ENCODE data around the gene LRP1.

LRP1 gene

GRCh38 chr12:57157588-57158173, 29.4 kb downstream of the LRP1 start:
- DNase-seq = no peak

- no peak for DNase-seq
Measured at GRCh38 chr12:57158186-57158585, 29.9 kb downstream of the LRP1 start.

DNA sequence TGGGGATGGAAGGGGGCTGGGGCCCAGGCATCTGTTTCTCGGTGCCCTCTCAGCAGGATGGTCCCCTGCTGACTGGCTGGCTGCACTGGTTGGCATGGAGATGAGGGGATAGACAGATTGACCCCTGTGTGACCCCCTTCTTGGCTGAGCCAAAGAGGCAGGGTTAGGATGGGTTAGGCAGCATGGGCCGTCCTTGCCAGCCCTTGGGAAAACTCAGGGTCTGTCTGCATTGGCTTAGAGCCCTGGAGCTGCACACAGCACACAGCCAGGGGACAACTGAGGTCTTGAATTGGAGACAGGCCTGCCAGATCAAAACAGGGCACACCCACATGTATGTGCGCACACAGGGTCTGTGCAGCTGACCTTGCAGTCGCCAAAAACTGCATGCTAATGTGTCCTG, 30.4 kb downstream of the LRP1 start:
- no peak for DNase-seq

GRCh38 chr12:57159311-57159710, 31.0 kb downstream of the LRP1 start:
- no peak for DNase-seq

DNA sequence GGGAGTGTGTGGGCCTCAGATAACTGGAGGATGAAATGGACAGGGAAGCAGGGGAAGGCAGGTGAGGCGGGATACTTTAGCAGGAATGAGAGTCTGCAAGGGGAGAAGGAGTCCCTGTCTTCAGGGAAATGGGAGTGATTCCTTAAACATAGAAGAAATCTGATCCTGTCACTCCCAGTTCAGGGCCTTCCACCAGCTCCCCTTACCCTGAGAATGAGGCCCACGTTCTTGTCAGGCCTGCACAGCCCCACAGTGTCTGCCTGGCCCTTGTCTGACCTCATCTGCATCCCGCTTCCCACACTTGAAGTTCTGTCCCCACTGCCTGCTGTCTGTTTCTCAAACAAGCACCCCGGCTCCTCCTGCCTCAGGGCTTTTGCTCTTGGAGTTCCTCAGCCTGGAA, 31.8 kb downstream of the LRP1 start:
- DNase-seq = no peak

- DNase-seq = no peak
Measured at GRCh38 chr12:57160741-57161140, 32.5 kb downstream of the LRP1 start.

- no peak for DNase-seq
Measured at GRCh38 chr12:57161491-57161890, 33.2 kb downstream of the LRP1 start.

DNA sequence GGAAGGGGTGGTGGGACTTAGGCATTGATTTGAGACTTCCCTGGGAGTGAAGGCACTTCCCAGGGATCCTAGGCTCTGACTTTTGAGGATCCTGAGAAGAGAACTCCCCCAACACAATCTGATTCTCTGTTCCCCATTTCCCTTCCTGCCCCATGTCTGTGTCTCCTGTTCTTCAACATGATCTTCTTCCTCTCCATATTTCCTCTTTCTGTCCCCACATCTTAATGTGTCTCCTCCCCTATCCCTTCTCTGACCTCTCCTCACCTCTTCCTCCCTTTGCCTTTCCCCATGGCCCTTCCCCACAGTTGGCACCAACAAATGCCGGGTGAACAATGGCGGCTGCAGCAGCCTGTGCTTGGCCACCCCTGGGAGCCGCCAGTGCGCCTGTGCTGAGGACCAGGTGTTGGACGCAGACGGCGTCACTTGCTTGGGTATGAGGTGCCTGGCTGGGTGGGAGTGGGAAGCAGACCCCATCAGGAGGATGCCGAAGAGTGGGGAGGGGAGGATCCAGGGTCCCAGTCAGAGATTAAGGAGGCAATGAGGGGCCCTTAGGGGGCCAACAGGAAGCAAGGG, 34.4 kb downstream of the LRP1 start:
- DNase-seq = no peak

DNA sequence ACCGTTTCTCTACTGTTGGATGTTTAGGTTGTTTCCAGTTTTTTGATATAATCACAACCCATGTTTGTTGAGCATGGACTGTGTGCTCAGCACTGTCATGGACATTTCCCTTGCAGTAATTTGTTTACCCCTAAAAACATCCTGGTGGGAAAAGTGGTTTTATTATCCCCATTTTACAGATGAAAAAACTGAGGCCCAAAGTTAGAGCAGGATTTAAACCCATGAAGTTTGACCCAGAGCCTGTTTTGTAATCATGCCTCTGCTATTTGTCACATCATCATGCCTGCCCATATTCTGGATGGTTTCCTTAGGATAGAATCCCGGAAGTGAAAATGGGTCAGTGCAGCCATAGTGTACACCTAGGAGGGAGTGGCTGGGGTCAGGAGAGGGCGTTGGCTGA, 36.2 kb downstream of the LRP1 start:
- no peak for DNase-seq

DNA sequence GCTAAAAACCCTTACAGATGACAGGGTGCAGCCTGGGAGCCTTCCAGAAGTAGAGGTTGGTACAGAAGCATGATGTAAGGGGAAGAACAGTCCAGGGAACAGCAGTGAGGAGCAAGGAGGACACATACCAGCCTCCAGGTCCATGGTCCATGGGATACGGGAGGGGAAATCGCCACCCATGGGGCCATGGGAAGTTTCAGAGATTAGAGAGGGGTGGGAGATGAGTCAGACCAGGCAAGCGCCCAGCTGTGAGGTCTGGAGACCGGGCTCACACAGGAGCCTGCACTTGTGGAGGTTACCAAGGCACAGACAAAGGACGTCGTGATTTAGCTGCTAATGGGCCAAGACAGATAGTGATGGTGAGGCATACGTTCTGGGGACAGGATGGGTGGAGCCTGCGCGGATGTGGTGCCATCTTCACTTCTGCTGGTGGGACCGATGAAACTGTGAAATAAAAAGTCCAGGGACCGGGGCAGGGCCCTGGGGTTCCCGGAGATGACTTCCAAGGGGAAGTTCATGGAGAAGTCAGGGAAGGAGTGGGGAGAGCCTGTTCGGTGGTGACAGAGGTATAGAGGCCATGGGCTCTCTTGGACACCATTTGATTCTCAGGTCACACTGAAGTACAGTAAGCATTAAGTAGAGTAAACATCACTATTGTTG, 36.8 kb downstream of the LRP1 start:
- no peak for DNase-seq

GRCh38 chr12:57165741-57166140, 37.5 kb downstream of the LRP1 start:
- DNase-seq = no peak

DNA sequence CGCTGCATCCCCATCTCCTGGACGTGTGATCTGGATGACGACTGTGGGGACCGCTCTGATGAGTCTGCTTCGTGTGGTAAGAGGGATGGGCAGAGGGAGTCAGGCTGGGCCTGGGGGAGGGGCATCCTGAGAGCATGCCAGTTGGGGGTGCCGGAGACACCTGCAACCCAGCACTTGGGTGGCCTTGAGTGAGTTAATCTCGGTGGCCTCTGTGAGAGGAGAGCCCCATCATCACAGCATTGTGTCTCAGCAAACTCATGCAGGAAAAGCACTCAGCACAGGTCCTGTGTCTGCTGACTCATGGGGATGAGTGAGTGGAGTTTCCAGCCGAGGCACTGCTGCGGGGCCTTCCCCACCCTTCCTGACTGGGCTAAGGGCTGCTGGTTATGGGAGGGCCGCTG, 38.7 kb downstream of the LRP1 start:
- DNase-seq = peak; percentile 43

GRCh38 chr12:57168058-57168457, 39.8 kb downstream of the LRP1 start:
- DNase-seq = no peak

GRCh38 chr12:57169046-57169795, 40.9 kb downstream of the LRP1 start:
- no peak for DNase-seq

DNA sequence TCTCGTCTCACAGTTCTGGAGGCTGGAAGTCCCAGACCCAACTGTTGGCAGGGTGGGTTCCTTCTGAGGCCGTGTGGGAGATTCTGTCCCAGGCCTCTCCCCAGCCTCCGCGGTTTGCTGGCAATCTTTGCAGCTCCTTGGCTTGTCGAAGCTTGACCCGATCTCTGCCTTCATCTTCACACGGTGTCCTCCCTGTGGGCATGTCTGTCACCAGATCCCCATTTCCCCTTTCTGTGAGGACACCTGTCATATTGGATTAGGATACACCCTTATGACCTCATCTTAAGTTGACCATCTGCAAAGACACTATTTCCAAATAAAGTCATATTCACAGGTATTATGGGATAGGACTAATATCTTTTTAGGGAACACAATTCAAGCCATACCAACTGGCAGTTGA, 41.7 kb downstream of the LRP1 start:
- no peak for DNase-seq

GRCh38 chr12:57170408-57170807, 42.1 kb downstream of the LRP1 start:
- no peak for DNase-seq

DNA sequence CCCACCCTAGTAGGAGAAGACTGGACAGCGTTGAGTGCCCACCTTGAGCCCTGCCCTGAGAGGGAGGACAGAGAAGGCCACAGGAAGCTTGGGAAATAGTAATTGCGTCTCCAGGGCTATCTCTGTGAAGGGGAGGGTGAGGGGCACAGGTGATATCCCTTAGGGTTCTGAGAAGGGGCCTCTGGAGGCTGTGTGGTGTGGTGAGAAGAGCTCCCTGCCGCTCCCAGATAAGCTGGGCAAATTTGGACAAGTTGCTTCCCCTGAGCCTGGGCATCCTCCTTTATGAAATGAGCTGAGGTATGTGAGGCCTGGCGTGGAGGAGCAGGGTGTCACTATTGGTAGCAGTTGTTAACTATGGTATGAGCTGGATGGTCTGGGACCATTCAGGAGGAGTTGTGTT, 42.6 kb downstream of the LRP1 start:
- DNase-seq = no peak

DNA sequence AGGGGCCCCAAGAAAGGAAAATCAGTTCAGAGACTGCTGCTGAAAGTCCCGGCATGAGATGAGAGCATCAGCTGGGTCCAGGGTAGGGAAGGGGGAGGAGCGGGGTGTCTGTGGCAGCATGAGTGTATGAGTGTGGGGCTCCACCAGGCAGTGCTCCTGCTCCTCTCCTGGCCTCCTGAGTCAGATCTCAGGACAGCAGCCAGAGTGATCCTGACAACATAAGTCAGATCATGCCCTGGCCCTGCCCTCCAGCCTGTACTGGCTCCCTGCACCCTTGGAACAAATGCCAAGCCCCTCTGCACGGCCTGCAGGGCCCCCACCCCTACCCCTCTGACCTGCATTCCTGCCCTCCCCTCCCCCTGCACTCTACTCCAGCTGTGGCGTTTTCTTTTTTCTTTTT, 43.4 kb downstream of the LRP1 start:
- DNase-seq = no peak

- DNase-seq = peak; percentile 15
Measured at GRCh38 chr12:57173089-57173488, 44.8 kb downstream of the LRP1 start.

DNA sequence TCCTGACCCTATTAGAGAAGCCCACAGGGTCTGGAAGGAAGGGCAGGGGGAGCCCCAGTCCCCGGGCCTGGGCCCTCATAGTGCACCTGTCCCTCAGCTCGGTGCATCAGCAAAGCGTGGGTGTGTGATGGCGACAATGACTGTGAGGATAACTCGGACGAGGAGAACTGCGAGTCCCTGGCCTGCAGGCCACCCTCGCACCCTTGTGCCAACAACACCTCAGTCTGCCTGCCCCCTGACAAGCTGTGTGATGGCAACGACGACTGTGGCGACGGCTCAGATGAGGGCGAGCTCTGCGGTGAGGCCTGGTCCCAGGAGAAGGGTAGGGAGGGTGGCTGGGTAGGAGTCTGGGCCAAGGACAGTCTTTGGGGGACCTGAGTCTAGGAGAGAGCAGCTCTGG, 45.4 kb downstream of the LRP1 start:
- no peak for DNase-seq

- DNase-seq = peak; percentile 52
Measured at GRCh38 chr12:57175428-57176138, 47.3 kb downstream of the LRP1 start.

DNA sequence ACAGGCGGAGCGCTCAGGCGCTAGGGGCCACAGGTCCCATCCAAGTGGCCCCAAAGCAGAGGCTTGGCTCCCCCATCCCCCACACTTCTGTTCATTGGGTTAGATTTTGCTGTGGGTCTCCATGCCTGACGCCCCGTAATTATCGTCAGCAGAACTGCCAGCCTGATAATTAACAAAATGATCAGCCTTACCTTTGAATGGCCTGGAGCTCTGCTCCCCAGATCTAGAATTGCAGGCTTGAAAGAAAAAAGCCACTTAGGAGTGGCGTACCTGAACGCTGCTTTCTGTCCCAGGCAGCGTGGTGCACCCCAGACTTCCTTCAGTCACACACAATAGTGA, 47.8 kb downstream of the LRP1 start:
- no peak for DNase-seq

DNA sequence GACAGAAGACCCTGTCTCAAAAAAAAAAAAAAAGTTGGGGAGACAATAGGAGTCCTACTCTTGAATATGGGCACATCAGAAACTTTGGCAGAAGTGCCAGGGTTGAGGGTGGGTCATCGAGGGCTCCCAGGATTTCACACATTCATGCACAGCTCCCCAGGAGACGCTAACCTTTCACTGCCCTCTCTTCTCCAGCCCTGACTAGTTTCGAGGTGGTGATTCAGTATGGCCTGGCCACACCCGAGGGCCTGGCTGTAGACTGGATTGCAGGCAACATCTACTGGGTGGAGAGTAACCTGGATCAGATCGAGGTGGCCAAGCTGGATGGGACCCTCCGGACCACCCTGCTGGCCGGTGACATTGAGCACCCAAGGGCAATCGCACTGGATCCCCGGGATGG, 48.6 kb downstream of the LRP1 start:
- no peak for DNase-seq

DNA sequence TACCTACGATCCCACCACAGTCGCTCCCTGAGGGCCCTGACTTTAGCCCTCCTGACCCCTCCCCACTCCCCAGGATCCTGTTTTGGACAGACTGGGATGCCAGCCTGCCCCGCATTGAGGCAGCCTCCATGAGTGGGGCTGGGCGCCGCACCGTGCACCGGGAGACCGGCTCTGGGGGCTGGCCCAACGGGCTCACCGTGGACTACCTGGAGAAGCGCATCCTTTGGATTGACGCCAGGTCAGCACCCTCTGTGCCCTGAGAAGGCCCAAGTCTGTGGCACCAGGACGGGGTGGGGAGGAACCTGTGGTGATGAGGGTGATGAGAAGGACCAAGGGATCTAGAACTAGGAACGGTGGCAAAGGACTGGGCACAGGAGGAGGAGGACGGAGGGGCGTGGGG, 49.1 kb downstream of the LRP1 start:
- DNase-seq = no peak
